K562 (cell line): Measurements from ENCODE around the gene TRANK1. TPM values are rescaled to one million over a fixed set of nuclear protein-coding genes. Genes with fewer than 3 reads are reported as not detected.
A peak's percentile ranks its signal among the peaks of the same experiment; 100 is the strongest.

Experiments used
- ATAC-seq: fragments of 200-7000 bp; cut with Tn5 transposase; 3 replicates; pipeline ENCODE4 v1.9.1; 2020; ENCODE audit warnings: moderate library complexity
- BruUV-seq: library from RNA; stranded (reverse); fragments of 400-500 nt; replicated peaks from 2 replicates; lab custom pipeline; 2021; lab: Mats Ljungman, UMichigan
- CTCF ChIA-PET: fragments of 300-600 bp; formaldehyde crosslinking; extraction: SDS; loops from one replicate; lab custom pipeline; 2021; ENCODE audit warnings: low intra/inter-chr PET ratio; lab: Yijun Ruan, JAX
- POLR2A ChIA-PET: fragments of 300-600, 350-650 bp; sonication (Branson Sonifier 250); formaldehyde crosslinking; extraction: SDS; loops from one replicate; lab custom pipeline; 2021; ENCODE audit warnings: antibody characterized with exemption, inconsistent platforms; lab: Yijun Ruan, JAX
- DNase-seq, 4 experiments: peaks; one replicate each; pipeline versions ENCODE4 v3.0.0 to v3.0.0-alpha.2; 2011 to 2018; ENCODE audit warnings: low spot score in 3 of 4, mixed read lengths in 3 of 4; ENCODE audit errors: extremely low read depth in 1 of 4
- FAIRE-seq: peaks from 2 replicates; lab custom pipeline; 2011; peaks lifted over from hg19 to GRCh38; lab: Jason Lieb, UNC
- H2AFZ ChIP-seq: 2 replicates; pipeline ENCODE4 v1.6.0; 2011; ENCODE audit warnings: low read depth, low read length, control low read depth, inconsistent platforms
- H3K27ac ChIP-seq: fragments of 200-600 bp; 3 replicates; pipeline ENCODE4 v1.8.0; 2011; ENCODE audit warnings: low read depth, mild to moderate bottlenecking, control low read depth, inconsistent platforms, low read length, moderate library complexity, mixed read lengths; ENCODE audit errors: extremely low read depth
- H3K27me3 ChIP-seq, 2 experiments: fragments of 300-600 bp in 1 of 2; 2 replicates in 1 of 2; 3 replicates in 1 of 2; pipeline versions ENCODE4 v1.6.0 to v1.8.0; 2011; ENCODE audit warnings: inconsistent platforms in 2 of 2, low read length in 2 of 2, mild to moderate bottlenecking in 1 of 2, mixed read lengths in 1 of 2, moderate library complexity in 1 of 2; ENCODE audit not compliant: control insufficient read depth in 2 of 2, insufficient read depth in 2 of 2
- H3K36me3 ChIP-seq: fragments of 300-600 bp; 3 replicates; pipeline ENCODE4 v1.8.0; 2011; ENCODE audit warnings: mild to moderate bottlenecking, low read length, inconsistent platforms; ENCODE audit not compliant: control insufficient read depth, insufficient read depth
- H3K4me1 ChIP-seq, 2 experiments: fragments of 200-600 bp in 1 of 2; replicated peaks in 1 of 2; 2 replicates in 1 of 2; 3 replicates in 1 of 2; pipeline versions ENCODE4 v1.5.1 to v1.8.0; 2011; ENCODE audit warnings: inconsistent platforms in 2 of 2, low read length in 2 of 2, mild to moderate bottlenecking in 1 of 2, mixed read lengths in 1 of 2, moderate library complexity in 1 of 2; ENCODE audit not compliant: control insufficient read depth in 2 of 2, insufficient read depth in 2 of 2
- H3K4me2 ChIP-seq: 2 replicates; pipeline ENCODE4 v1.6.1; 2011; ENCODE audit warnings: low read length, control low read depth, inconsistent platforms, mixed read lengths; ENCODE audit not compliant: insufficient read depth
- H3K4me3 ChIP-seq: fragments of 200-600 bp; sonication (generic), shearing (Covaris generic); 2 replicates; pipeline ENCODE4 v1.5.1; 2016; ENCODE audit warnings: control low read depth, inconsistent platforms
- H3K79me2 ChIP-seq: fragments of 200-600 bp; 3 replicates; pipeline ENCODE4 v1.8.0; 2011; ENCODE audit warnings: low read length, inconsistent platforms; ENCODE audit not compliant: control insufficient read depth, insufficient read depth
- H3K9ac ChIP-seq, 2 experiments: 2 replicates each; pipeline versions ENCODE4 v1.6.0 to v1.6.1; 2011; ENCODE audit warnings: low read depth in 2 of 2, low read length in 2 of 2, control low read depth in 1 of 2, inconsistent platforms in 1 of 2, mild to moderate bottlenecking in 1 of 2, mixed read lengths in 1 of 2; ENCODE audit not compliant: insufficient read depth in 1 of 2
- H3K9me1 ChIP-seq: one replicate; pipeline ENCODE4 v1.6.0; 2011; ENCODE audit warnings: inconsistent platforms, mild to moderate bottlenecking, low read length, moderate library complexity; ENCODE audit not compliant: control insufficient read depth, insufficient read depth
- H3K9me3 ChIP-seq: replicated peaks from 2 replicates; pipeline ENCODE4 v1.5.1; 2011; ENCODE audit warnings: low read depth, low read length, inconsistent platforms; ENCODE audit not compliant: control insufficient read depth, insufficient read depth
- H4K20me1 ChIP-seq: replicated peaks from 2 replicates; pipeline ENCODE4 v1.6.1; 2011; ENCODE audit warnings: low read length, inconsistent platforms, mixed read lengths; ENCODE audit not compliant: control insufficient read depth, insufficient read depth
- HDAC6 ChIP-seq: IDR thresholded peaks from 2 replicates; pipeline ENCODE4 v1.6.1; 2012; ENCODE audit warnings: low read depth, mild to moderate bottlenecking, control low read depth, inconsistent platforms, low read length, moderate library complexity
- SMARCB1 ChIP-seq: IDR thresholded peaks from 2 replicates; pipeline ENCODE4 v1.6.1; 2011; ENCODE audit warnings: improper control_type of control experiment, low read depth; ENCODE audit not compliant: insufficient read length
- ZNF212 ChIP-seq: fragments of 450-650 bp; formaldehyde crosslinking; IDR thresholded peaks from 2 replicates; pipeline ENCODE4 v1.4.0; 2020; ENCODE audit warnings: mild to moderate bottlenecking
- ZNF384 ChIP-seq: IDR thresholded peaks from 2 replicates; pipeline ENCODE4 v1.6.1; 2012; ENCODE audit warnings: low read depth, low read length, improper control_type of control experiment
- ZNF586 ChIP-seq: fragments of 450-650 bp; formaldehyde crosslinking; conservative IDR thresholded peaks from 2 replicates; pipeline ENCODE4 v1.4.0; 2020; ENCODE audit warnings: mild to moderate bottlenecking, moderate library complexity
- WGBS: fragments of 100-300 bp; shearing (Covaris generic); methylation state at CpG from one replicate; pipeline ENCODE4 v1.1.6; 2016; ENCODE audit warnings: low coverage, mixed read lengths; ENCODE audit not compliant: insufficient coverage; ENCODE audit errors: missing lambda C conversion rate; 5-methylcytosine and 5-hydroxymethylcytosine counted together
- in situ Hi-C: fragments of 300-500 bp; cut with MboI; formaldehyde crosslinking; loops from 4 replicates; pipeline ENCODE4 v1.15.0; 2018; ENCODE audit warnings: inconsistent platforms, mixed read lengths
- intact Hi-C: fragments of 100-400 bp; cut with micrococcal nuclease; formaldehyde crosslinking; loops from 2 replicates; pipeline ENCODE4 v1.14.2; 2022
- polyA plus RNA-seq, 8 experiments: library from polyadenylated mRNA; depleted of rRNA in 4 of 8; stranded (reverse) in 5 of 8; unstranded in 3 of 8; fragments of >200 nt; fragmentation: Nextera tagmentation in 2 of 8; fragmentation: Illumina TruSeq in 1 of 8; extraction: Ambion mirVana in 2 of 8; extraction: Trizol in 1 of 8; gene quantifications; 2 replicates each; pipeline versions ENCODE4 v1.2.1 to v1.2.3, GENCODE V29; 2011 to 2014; ENCODE audit warnings: inconsistent platforms in 1 of 8, missing spikeins in 1 of 8
- total RNA-seq, 7 experiments: library from RNA; depleted of rRNA in 6 of 7; stranded (reverse); fragments of >200 nt in 6 of 7; fragmentation: Illumina TruSeq in 2 of 7; extraction: Trizol in 2 of 7; gene quantifications; 2 replicates each; pipeline versions ENCODE4 v1.2.1 to v1.2.3, GENCODE V29; 2011 to 2021; ENCODE audit warnings: low replicate concordance in 1 of 7
- TF ChIP-seq, protein P1 (sequence below), 3 experiments: IDR thresholded peaks in 2 of 3; conservative IDR thresholded peaks in 1 of 3; 2 replicates each; pipeline ENCODE4 v1.5.1; 2011 to 2012; ENCODE audit warnings: low read length in 3 of 3, mild to moderate bottlenecking in 3 of 3, control low read depth in 2 of 3, improper control_type of control experiment in 1 of 3, inconsistent platforms in 1 of 3, low read depth in 1 of 3, mixed read lengths in 1 of 3, moderate library complexity in 1 of 3; ENCODE audit not compliant: insufficient read depth in 2 of 3
- TF ChIP-seq, protein P2 (sequence below): fragments of 250-450 bp; sonication (Bioruptor Pico); IDR thresholded peaks from 2 replicates; pipeline ENCODE4 v1.4.0; 2020; ENCODE audit warnings: mild to moderate bottlenecking, moderate library complexity
- TF ChIP-seq, protein P3 (sequence below): IDR thresholded peaks from 2 replicates; pipeline ENCODE4 v1.6.1; 2011; ENCODE audit warnings: borderline replicate concordance, low read depth, mild to moderate bottlenecking, moderate library complexity, low read length; ENCODE audit not compliant: insufficient read depth, poor library complexity, severe bottlenecking

TRANK1 gene
- total and polyA plus RNA-seq, 9 of the 15 experiments (the other 6 are each of a cell fraction or from before 2014, with no cell fraction given): 0.41 to 5.3 (median 2.1) TPM

DNA sequence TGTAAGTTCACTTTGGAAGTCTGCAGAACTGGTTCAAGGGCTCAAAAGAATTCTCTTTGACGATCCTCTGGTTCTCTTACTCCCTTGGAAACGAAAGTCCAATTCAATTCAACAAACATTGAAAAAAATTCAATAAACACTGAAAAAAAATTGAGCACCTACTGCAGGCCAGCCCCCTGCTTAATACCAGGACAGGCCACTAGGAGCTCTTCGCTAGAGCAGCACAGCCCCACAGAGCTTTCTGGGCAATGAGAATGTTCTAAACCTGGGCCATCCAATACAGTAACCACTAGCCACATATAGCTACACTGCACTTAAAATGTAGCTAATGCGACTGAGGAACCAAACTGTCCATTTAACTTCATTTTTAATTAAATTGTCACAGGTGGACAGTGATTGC is 130.1 kb downstream of the TRANK1 start:
- H4K20me1 ChIP-seq: no peaks in the 10 kb centered on the region
- intact Hi-C loops: loop anchor here (10.0 kb wide), 1 partner anchor 400 kb away; no protein-coding TSS in a partner anchor
- H3K9me1 ChIP-seq: no peaks in the 10 kb centered on the region
- WGBS: 2% methylated on average over 4 of the region's 4 CpGs
- TF ChIP-seq HDAC6: no peak
- TF ChIP-seq, protein P1, sequence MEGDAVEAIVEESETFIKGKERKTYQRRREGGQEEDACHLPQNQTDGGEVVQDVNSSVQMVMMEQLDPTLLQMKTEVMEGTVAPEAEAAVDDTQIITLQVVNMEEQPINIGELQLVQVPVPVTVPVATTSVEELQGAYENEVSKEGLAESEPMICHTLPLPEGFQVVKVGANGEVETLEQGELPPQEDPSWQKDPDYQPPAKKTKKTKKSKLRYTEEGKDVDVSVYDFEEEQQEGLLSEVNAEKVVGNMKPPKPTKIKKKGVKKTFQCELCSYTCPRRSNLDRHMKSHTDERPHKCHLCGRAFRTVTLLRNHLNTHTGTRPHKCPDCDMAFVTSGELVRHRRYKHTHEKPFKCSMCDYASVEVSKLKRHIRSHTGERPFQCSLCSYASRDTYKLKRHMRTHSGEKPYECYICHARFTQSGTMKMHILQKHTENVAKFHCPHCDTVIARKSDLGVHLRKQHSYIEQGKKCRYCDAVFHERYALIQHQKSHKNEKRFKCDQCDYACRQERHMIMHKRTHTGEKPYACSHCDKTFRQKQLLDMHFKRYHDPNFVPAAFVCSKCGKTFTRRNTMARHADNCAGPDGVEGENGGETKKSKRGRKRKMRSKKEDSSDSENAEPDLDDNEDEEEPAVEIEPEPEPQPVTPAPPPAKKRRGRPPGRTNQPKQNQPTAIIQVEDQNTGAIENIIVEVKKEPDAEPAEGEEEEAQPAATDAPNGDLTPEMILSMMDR (IDR thresholded peaks at IDR 0.05 in 2 of 3, conservative IDR thresholded peaks at IDR 0.05 in 1 of 3; ENCODE audit: insufficient read depth in 2 of 3, low read depth in 1 of 3, low read length in 3 of 3): peak; percentile 40 to 57 (median 50)
- TF ChIP-seq, protein P2, sequence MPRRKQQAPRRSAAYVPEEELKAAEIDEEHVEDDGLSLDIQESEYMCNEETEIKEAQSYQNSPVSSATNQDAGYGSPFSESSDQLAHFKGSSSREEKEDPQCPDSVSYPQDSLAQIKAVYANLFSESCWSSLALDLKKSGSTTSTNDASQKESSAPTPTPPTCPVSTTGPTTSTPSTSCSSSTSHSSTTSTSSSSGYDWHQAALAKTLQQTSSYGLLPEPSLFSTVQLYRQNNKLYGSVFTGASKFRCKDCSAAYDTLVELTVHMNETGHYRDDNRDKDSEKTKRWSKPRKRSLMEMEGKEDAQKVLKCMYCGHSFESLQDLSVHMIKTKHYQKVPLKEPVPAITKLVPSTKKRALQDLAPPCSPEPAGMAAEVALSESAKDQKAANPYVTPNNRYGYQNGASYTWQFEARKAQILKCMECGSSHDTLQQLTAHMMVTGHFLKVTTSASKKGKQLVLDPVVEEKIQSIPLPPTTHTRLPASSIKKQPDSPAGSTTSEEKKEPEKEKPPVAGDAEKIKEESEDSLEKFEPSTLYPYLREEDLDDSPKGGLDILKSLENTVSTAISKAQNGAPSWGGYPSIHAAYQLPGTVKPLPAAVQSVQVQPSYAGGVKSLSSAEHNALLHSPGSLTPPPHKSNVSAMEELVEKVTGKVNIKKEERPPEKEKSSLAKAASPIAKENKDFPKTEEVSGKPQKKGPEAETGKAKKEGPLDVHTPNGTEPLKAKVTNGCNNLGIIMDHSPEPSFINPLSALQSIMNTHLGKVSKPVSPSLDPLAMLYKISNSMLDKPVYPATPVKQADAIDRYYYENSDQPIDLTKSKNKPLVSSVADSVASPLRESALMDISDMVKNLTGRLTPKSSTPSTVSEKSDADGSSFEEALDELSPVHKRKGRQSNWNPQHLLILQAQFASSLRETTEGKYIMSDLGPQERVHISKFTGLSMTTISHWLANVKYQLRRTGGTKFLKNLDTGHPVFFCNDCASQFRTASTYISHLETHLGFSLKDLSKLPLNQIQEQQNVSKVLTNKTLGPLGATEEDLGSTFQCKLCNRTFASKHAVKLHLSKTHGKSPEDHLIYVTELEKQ: no peak
- TF ChIP-seq ZNF212 (CRISPR knock-in tag): no peak
- TF ChIP-seq ZNF384: 0 out of 2 replicates have a peak, but pooled peaks have one; percentile 23
- TF ChIP-seq, protein P3, sequence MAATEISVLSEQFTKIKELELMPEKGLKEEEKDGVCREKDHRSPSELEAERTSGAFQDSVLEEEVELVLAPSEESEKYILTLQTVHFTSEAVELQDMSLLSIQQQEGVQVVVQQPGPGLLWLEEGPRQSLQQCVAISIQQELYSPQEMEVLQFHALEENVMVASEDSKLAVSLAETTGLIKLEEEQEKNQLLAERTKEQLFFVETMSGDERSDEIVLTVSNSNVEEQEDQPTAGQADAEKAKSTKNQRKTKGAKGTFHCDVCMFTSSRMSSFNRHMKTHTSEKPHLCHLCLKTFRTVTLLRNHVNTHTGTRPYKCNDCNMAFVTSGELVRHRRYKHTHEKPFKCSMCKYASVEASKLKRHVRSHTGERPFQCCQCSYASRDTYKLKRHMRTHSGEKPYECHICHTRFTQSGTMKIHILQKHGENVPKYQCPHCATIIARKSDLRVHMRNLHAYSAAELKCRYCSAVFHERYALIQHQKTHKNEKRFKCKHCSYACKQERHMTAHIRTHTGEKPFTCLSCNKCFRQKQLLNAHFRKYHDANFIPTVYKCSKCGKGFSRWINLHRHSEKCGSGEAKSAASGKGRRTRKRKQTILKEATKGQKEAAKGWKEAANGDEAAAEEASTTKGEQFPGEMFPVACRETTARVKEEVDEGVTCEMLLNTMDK: peak; percentile 37
- no peak for TF ChIP-seq ZNF586 (CRISPR knock-in tag)
- TF ChIP-seq SMARCB1: no peak
- BruUV-seq: no TSS peak
- in situ Hi-C loops: no loop called here
- ChIA-PET POLR2A (interaction anchor here (0.6 to 2.0 kb wide), 2 partner anchors 9 to 1707 kb away, joined by 3 to 6 read pairs; no protein-coding TSS in a partner anchor), CTCF (no interaction called here)
- no peaks in the 10 kb centered on the region for H3K4me1 ChIP-seq
- FAIRE-seq (peak; percentile 78), DNase-seq (peak in 3 of 4 experiments; percentile 20 to 47 (median 41)), ATAC-seq (peak; percentile 89)
- H3K27me3 ChIP-seq: peaks cover 5 to 43% of the 10 kb centered on the region in 2 experiments; a peak in 4 of 5 replicates
- H3K27ac ChIP-seq: no peak overlapping the region
- H3K36me3 ChIP-seq: no peaks in the 10 kb centered on the region
- H3K79me2 ChIP-seq: no peaks in the 10 kb centered on the region
- no peak overlapping the region for H3K4me3 ChIP-seq
- H2AFZ ChIP-seq: no peak overlapping the region
- H3K4me2 ChIP-seq: no peak overlapping the region
- H3K9ac ChIP-seq: no peak overlapping the region
- H3K9me3 ChIP-seq: no peaks in the 10 kb centered on the region
